Chondrocyte (in vitro differentiated cells): ENCODE results near the gene NCAPG2. TPM values are rescaled to one million over a fixed set of nuclear protein-coding genes. Genes with fewer than 3 reads are reported as not detected.

ENCODE experiments used
- DNase-seq: peaks from one replicate; pipeline ENCODE4 v3.0.0; 2021; ENCODE audit warnings: mixed read lengths, low spot score
- H3K27ac Mint-ChIP-seq: one replicate; pipeline ENCODE4 v1.8.0; 2021; ENCODE audit warnings: mild to moderate bottlenecking, moderate library complexity, mixed read lengths; ENCODE audit not compliant: unreplicated experiment
- H3K27me3 Mint-ChIP-seq: 2 replicates; pipeline ENCODE4 v1.8.0; 2021; ENCODE audit warnings: low read depth, mixed read lengths
- H3K36me3 Mint-ChIP-seq: 2 replicates; pipeline ENCODE4 v1.8.0; 2021; ENCODE audit warnings: low read depth, mixed read lengths
- H3K4me1 Mint-ChIP-seq: 2 replicates; pipeline ENCODE4 v1.8.0; 2021; ENCODE audit warnings: low read depth, mild to moderate bottlenecking, mixed read lengths
- H3K4me3 Mint-ChIP-seq: one replicate; pipeline ENCODE4 v1.8.0; 2021; ENCODE audit warnings: mild to moderate bottlenecking, moderate library complexity, mixed read lengths; ENCODE audit not compliant: unreplicated experiment
- H3K9me3 Mint-ChIP-seq: 2 replicates; pipeline ENCODE4 v1.8.0; 2021; ENCODE audit warnings: low read depth, mixed read lengths
- CTCF ChIP-seq: fragments of 200-600 bp; sonication (generic); IDR thresholded peaks from 2 replicates; pipeline ENCODE4 v1.5.0; 2021; ENCODE audit warnings: antibody characterized with exemption, mild to moderate bottlenecking, moderate library complexity
- total RNA-seq: library from RNA; stranded (reverse); gene quantifications from 3 replicates; pipeline ENCODE4 v1.2.1, GENCODE V29; 2021

Gene NCAPG2
- total RNA-seq, 1 donor from 2014 or later = 13.0 TPM

- no peak for TF ChIP-seq CTCF
- H3K27ac Mint-ChIP-seq = no peak overlapping the region
- no peaks in the 10 kb centered on the region for H3K4me1 Mint-ChIP-seq
- no peaks in the 10 kb centered on the region for H3K27me3 Mint-ChIP-seq
- peaks cover 22% of the 10 kb centered on the region for H3K36me3 Mint-ChIP-seq
- H3K9me3 Mint-ChIP-seq = no peaks in the 10 kb centered on the region
- no peak for DNase-seq
- no peak overlapping the region for H3K4me3 Mint-ChIP-seq
Measured at GRCh38 chr7:158749396-158749795, 44.8 kb upstream of the NCAPG2 start.

- DNase-seq = no peak
- no peak overlapping the region for H3K27ac Mint-ChIP-seq
- H3K36me3 Mint-ChIP-seq = peaks cover 25% of the 10 kb centered on the region
- H3K9me3 Mint-ChIP-seq = no peaks in the 10 kb centered on the region
- no peaks in the 10 kb centered on the region for H3K27me3 Mint-ChIP-seq
- H3K4me1 Mint-ChIP-seq = no peaks in the 10 kb centered on the region
- H3K4me3 Mint-ChIP-seq = no peak overlapping the region
- TF ChIP-seq CTCF = no peak
Measured at GRCh38 chr7:158748335-158748734, 43.7 kb upstream of the NCAPG2 start.

GRCh38 chr7:158747408-158747807 is 42.8 kb upstream of the NCAPG2 start:
- Mint-ChIP-seq H3K27ac (no peak overlapping the region), H3K27me3 (no peaks in the 10 kb centered on the region), H3K9me3 (no peaks in the 10 kb centered on the region), H3K4me3 (no peak overlapping the region), H3K4me1 (peaks cover 4% of the 10 kb centered on the region), H3K36me3 (peaks cover 30% of the 10 kb centered on the region)
- TF ChIP-seq CTCF = no peak
- no peak for DNase-seq

- H3K4me1 Mint-ChIP-seq = peaks cover 4% of the 10 kb centered on the region
- H3K27ac Mint-ChIP-seq = no peak overlapping the region
- no peak for TF ChIP-seq CTCF
- no peak for DNase-seq
- no peaks in the 10 kb centered on the region for H3K9me3 Mint-ChIP-seq
- peaks cover 32% of the 10 kb centered on the region for H3K36me3 Mint-ChIP-seq
- no peak overlapping the region for H3K4me3 Mint-ChIP-seq
- no peaks in the 10 kb centered on the region for H3K27me3 Mint-ChIP-seq
Measured at GRCh38 chr7:158746957-158747356, 42.4 kb upstream of the NCAPG2 start.

GRCh38 chr7:158745057-158745715 is 40.6 kb upstream of the NCAPG2 start:
- no peaks in the 10 kb centered on the region for H3K27me3 Mint-ChIP-seq
- H3K27ac Mint-ChIP-seq = no peak overlapping the region
- H3K4me3 Mint-ChIP-seq = no peak overlapping the region
- H3K36me3 Mint-ChIP-seq = peaks cover 39% of the 10 kb centered on the region
- peaks cover 20% of the 10 kb centered on the region for H3K4me1 Mint-ChIP-seq
- no peak for DNase-seq
- H3K9me3 Mint-ChIP-seq = no peaks in the 10 kb centered on the region
- TF ChIP-seq CTCF = no peak
